COLO668 (cell line): Measurements from ENCODE around the gene ZNF654.

Source experiments
- DNase-seq: peaks from one replicate; lab custom pipeline; 2025; ENCODE audit not compliant: unreplicated experiment; lab: John Stamatoyannopoulos, UW

ZNF654 gene

GRCh38 chr3:88191872-88192409, 132.9 kb downstream of the ZNF654 start:
- no peak for DNase-seq

GRCh38 chr3:88192631-88193030, 133.6 kb downstream of the ZNF654 start:
- DNase-seq, result no peak
